Skeletal muscle tissue (tissue), 4 donors: ENCODE results near the gene HMCN1. TPM values are rescaled to one million over a fixed set of nuclear protein-coding genes. Genes with fewer than 3 reads are reported as not detected.

Experiments used
- H3K27ac ChIP-seq: one replicate; pipeline ENCODE4 v1.7.0; 2013; ENCODE audit warnings: mild to moderate bottlenecking, low read depth, low read length, inconsistent platforms
- H3K27me3 ChIP-seq, 3 donors: one replicate each; pipeline ENCODE4 v1.7.0; 2013; ENCODE audit warnings: low read length in 3 of 3; ENCODE audit not compliant: control insufficient read depth in 3 of 3, insufficient read depth in 3 of 3
- H3K36me3 ChIP-seq, 3 donors: one replicate each; pipeline ENCODE4 v1.7.0; 2013; ENCODE audit warnings: low read length in 3 of 3; ENCODE audit not compliant: control insufficient read depth in 3 of 3, insufficient read depth in 3 of 3
- H3K4me1 ChIP-seq, 3 donors: one replicate each; pipeline ENCODE4 v1.7.0; 2013; ENCODE audit warnings: low read length in 3 of 3, mild to moderate bottlenecking in 3 of 3; ENCODE audit not compliant: control insufficient read depth in 3 of 3, insufficient read depth in 3 of 3
- H3K4me3 ChIP-seq, 3 donors: one replicate each; pipeline ENCODE4 v1.7.0; 2013; ENCODE audit warnings: low read length in 3 of 3
- H3K9ac ChIP-seq, 3 donors: one replicate each; pipeline ENCODE4 v1.7.0; 2013; ENCODE audit warnings: low read length in 3 of 3, mild to moderate bottlenecking in 3 of 3, moderate library complexity in 2 of 3, low read depth in 1 of 3
- H3K9me3 ChIP-seq, 3 donors: one replicate each; pipeline ENCODE4 v1.7.0; 2013; ENCODE audit warnings: low read length in 3 of 3; ENCODE audit not compliant: control insufficient read depth in 3 of 3
- total RNA-seq: library from RNA; depleted of rRNA; stranded (reverse); fragments of >200 nt; gene quantifications from one replicate; pipeline ENCODE4 v1.2.3, GENCODE V29; 2014
- donor health status: Osteomylitis.

Gene HMCN1
- total RNA-seq, 1 donor from 2014 or later, result 16.7 TPM

GRCh38 chr1:185961664-185962063, 227.5 kb downstream of the HMCN1 start:
- Histone ChIP-seq H3K27ac (no peak overlapping the region), H3K4me3 (no peak overlapping the region), H3K27me3 (no peaks in the 10 kb centered on the region), H3K9me3 (no peaks in the 10 kb centered on the region), H3K4me1 (peaks cover 0 to 3% (median 0%) of the 10 kb centered on the region in 3 donors), H3K36me3 (no peaks in the 10 kb centered on the region), H3K9ac (no peak overlapping the region)

GRCh38 chr1:185964946-185965345, 230.8 kb downstream of the HMCN1 start:
- H3K9me3 ChIP-seq, result no peaks in the 10 kb centered on the region
- H3K27ac ChIP-seq, result no peak overlapping the region
- peaks cover 0 to 9% (median 0%) of the 10 kb centered on the region in 3 donors for H3K4me1 ChIP-seq

GRCh38 chr1:185965870-185966269, 231.7 kb downstream of the HMCN1 start:
- peaks cover 0 to 4% (median 0%) of the 10 kb centered on the region in 3 donors for H3K27me3 ChIP-seq
- no peak overlapping the region for H3K4me3 ChIP-seq
- no peaks in the 10 kb centered on the region for H3K9me3 ChIP-seq
- peak overlapping the region; percentile 21 for H3K27ac ChIP-seq
- no peaks in the 10 kb centered on the region for H3K36me3 ChIP-seq
- H3K9ac ChIP-seq, result no peak overlapping the region
- peaks cover 0 to 9% (median 0%) of the 10 kb centered on the region in 3 donors for H3K4me1 ChIP-seq

More at GRCh38 chr1:185964946-185965345, 230.8 kb downstream of the HMCN1 start:
- H3K9ac ChIP-seq, result no peak overlapping the region
- no peaks in the 10 kb centered on the region for H3K36me3 ChIP-seq
- H3K27me3 ChIP-seq, result peaks cover 0 to 4% (median 0%) of the 10 kb centered on the region in 3 donors
- no peak overlapping the region for H3K4me3 ChIP-seq

- no peaks in the 10 kb centered on the region for H3K9me3 ChIP-seq
- peak overlapping the region; percentile 21 for H3K27ac ChIP-seq
- H3K9ac ChIP-seq, result no peak overlapping the region
- peaks cover 0 to 9% (median 0%) of the 10 kb centered on the region in 3 donors for H3K4me1 ChIP-seq
- no peak overlapping the region for H3K4me3 ChIP-seq
- H3K27me3 ChIP-seq, result peaks cover 0 to 4% (median 0%) of the 10 kb centered on the region in 3 donors
- H3K36me3 ChIP-seq, result no peaks in the 10 kb centered on the region
Observed at GRCh38 chr1:185966471-185966870, 232.3 kb downstream of the HMCN1 start.

GRCh38 chr1:185969028-185969427, 234.8 kb downstream of the HMCN1 start:
- Histone ChIP-seq H3K4me1 (peaks cover 0 to 9% (median 0%) of the 10 kb centered on the region in 3 donors), H3K27ac (peak overlapping the region; percentile 39), H3K27me3 (peaks cover 0 to 4% (median 0%) of the 10 kb centered on the region in 3 donors), H3K4me3 (no peak overlapping the region), H3K9ac (no peak overlapping the region), H3K36me3 (no peaks in the 10 kb centered on the region), H3K9me3 (no peaks in the 10 kb centered on the region)

- Histone ChIP-seq H3K9ac (no peak overlapping the region), H3K4me3 (no peak overlapping the region), H3K36me3 (no peaks in the 10 kb centered on the region), H3K4me1 (peaks cover 0 to 8% (median 0%) of the 10 kb centered on the region in 3 donors), H3K9me3 (no peaks in the 10 kb centered on the region), H3K27ac (peak overlapping the region; percentile 39), H3K27me3 (peaks cover 0 to 4% (median 0%) of the 10 kb centered on the region in 3 donors)
Observed at GRCh38 chr1:185969524-185969991, 235.4 kb downstream of the HMCN1 start.

GRCh38 chr1:185971688-185972087, 237.5 kb downstream of the HMCN1 start:
- no peaks in the 10 kb centered on the region for H3K9me3 ChIP-seq
- H3K9ac ChIP-seq, result no peak overlapping the region
- H3K36me3 ChIP-seq, result no peaks in the 10 kb centered on the region
- no peak overlapping the region for H3K27ac ChIP-seq
- H3K27me3 ChIP-seq, result peaks cover 0 to 4% (median 0%) of the 10 kb centered on the region in 3 donors
- peaks cover 0 to 6% (median 0%) of the 10 kb centered on the region in 3 donors for H3K4me1 ChIP-seq
- H3K4me3 ChIP-seq, result no peak overlapping the region

- Histone ChIP-seq H3K27ac (no peak overlapping the region), H3K27me3 (peaks cover 0 to 3% (median 0%) of the 10 kb centered on the region in 3 donors), H3K9ac (no peak overlapping the region), H3K4me1 (peaks cover 0 to 6% (median 0%) of the 10 kb centered on the region in 3 donors), H3K36me3 (no peaks in the 10 kb centered on the region), H3K9me3 (no peaks in the 10 kb centered on the region), H3K4me3 (no peak overlapping the region)
Observed at GRCh38 chr1:185972096-185972850, 238.1 kb downstream of the HMCN1 start.

- H3K4me3 ChIP-seq, result no peak overlapping the region
- H3K9me3 ChIP-seq, result no peaks in the 10 kb centered on the region
- H3K4me1 ChIP-seq, result peaks cover 0 to 6% (median 0%) of the 10 kb centered on the region in 3 donors
- no peaks in the 10 kb centered on the region for H3K36me3 ChIP-seq
- no peak overlapping the region for H3K9ac ChIP-seq
- H3K27me3 ChIP-seq, result no peaks in the 10 kb centered on the region
- H3K27ac ChIP-seq, result no peak overlapping the region
Observed at GRCh38 chr1:185973645-185974044, 239.5 kb downstream of the HMCN1 start.
